Medulla oblongata (tissue), 1 donor: ENCODE measurements around the gene ZNF394.
"Not testable (repeated sequence)": the region's sequence is repeated elsewhere in the genome, so short reads cannot be mapped to it uniquely, and the experiment has no call there.

ENCODE experiments used
- DNase-seq: peaks from one replicate; pipeline ENCODE4 v3.0.0-alpha.2; 2015; ENCODE audit errors: extremely low spot score

ZNF394 gene

DNA sequence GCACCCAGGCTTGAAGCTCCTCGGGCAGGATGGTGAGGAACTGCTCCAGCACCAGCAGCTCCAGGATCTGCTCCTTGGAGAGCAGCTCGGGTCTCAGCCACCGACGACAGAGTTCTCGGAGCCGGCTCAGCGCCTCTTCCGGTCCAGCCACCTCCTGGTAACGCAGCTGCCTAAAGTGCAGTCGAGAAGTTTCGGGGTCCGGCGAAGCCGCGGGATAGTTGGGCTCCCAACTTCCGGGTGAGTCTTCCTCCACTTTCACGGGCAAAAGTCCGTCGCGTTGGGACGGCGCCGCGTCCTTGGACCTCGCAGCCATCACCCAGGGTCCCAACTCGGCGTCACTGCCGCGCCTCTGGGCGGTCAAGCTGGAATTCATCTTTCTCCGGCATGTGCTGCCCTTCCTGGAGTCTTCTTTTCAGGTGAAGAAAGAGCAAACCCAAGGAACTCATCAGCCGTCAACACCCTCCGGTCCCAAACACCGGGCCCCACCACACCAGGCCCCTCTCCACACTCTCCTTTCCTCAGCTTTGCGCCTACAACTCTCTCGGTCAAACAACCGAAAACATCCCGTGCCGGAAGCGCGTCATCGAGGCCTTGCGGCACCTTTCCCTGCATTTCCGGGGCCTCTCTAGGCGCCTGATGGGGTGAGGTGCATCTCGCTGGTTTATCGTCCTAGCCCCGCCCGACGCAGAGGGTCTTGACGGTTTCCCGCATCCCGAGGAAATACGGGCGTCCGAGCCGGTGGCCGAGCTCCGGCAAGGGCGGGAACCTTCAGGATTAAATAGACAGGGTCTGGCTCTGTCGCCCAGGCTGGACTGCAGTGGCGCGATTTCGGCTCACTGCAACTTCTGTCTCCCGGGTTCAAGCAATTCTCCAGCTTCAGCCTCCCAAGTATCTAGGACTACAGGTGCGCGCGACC is at the start of gene ZNF394:
Gene ZNF394 (minus strand): TSS at position 561 of the 916 bp plus-strand sequence. CDS start 188 bp downstream, at position 373.
- DNase-seq: peak; percentile 97

- not testable (repeated sequence) for DNase-seq
These were observed 49.5 kb upstream of the ZNF394 start for GRCh38 chr7:99549545-99549944.

DNA sequence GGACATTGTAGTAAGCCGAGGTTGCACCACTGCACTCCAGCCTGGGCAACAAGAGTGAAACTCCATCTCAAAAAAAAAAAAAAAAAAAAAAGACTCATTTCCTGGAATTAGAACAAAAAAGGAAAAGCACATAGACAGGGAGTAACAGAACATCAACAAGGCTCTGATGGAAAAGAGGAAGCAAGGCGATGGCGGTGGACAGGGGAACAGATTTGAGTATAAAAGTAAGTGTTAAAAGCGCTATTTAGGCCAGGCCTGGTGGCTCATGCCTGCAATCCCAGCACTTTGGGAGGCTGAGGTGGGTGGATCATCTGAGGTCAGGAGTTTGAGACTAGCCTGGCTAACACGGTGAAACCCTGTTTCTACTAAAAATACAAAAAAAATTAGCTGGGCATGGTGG is 45.2 kb upstream of the ZNF394 start:
- not testable (repeated sequence) for DNase-seq

DNA sequence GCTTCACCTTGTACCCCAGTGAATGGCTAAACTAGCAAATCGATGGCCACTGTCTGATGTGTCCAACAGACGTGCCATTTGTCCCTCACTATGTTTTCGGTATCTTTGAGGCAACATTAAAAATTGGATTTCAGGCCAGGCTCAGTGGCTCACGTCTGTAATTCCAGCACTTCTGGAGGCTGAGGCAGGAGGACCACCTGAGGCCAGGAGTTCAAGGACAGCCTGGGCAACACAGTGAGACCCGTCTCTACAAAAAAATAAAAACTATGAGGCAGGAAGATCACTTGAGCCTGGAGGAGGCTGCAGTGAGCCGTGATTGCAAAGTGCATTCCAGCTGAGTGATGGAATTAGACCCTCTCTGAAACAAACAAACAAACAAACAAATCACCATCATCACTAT is 43.8 kb upstream of the ZNF394 start:
- no peak for DNase-seq

DNA sequence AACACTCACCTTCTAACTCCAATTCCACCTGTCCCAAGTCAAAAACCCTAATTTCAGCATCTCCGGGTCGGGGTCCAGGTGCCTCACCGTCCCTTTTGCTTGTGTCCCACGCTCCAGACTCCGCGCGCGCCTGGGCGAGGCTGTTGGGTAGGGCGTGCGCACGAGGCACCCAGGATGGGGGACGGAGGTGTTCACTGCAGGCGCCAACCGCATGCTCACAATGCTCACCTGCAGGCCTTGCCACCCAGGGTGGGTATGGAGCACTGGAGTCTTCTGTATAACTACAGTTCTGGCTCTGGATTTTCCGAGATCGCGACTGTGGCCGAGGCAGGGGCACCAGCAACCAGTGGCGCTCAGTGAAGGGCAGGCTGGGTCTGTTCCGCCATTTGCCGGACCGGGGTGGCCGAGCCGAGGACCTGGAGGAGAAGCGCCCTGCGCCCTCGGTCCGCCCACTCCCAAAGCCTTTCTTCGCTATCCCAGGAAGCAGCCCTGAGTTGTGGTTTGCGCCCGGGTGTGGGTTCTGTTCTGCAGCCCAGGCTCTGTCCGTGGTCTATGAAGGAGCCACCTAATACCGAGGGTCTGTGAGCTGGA is 43.1 kb upstream of the ZNF394 start:
- no peak for DNase-seq

GRCh38 chr7:99541212-99541611 is 41.1 kb upstream of the ZNF394 start:
- DNase-seq: no peak

GRCh38 chr7:99540542-99540941 is 40.5 kb upstream of the ZNF394 start:
- no peak for DNase-seq

GRCh38 chr7:99539213-99539811 is 39.2 kb upstream of the ZNF394 start:
- DNase-seq: no peak

DNA sequence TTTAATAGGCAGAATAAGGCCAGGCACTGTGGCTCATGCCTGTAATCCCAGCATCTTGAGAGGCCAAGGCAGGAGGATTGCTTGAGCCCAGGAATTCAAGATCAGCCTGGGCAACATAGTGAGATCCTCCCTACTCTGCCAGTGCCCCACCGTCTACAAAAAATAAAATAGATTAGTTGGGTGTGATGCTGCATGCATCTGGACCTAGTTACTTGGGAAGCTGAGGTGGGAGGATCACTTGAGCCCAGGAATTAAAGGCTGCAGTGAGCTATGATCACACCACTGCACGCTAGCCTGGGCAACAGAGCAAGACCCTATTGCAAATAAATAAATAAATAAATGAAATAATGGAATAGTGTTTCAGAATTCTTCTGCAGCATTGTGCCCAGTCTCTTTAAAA is 35.6 kb upstream of the ZNF394 start:
- DNase-seq: no peak

- no peak for DNase-seq
These were observed 31.3 kb upstream of the ZNF394 start for GRCh38 chr7:99531354-99531765.

GRCh38 chr7:99525713-99526440 is 25.8 kb upstream of the ZNF394 start:
- no peak for DNase-seq

GRCh38 chr7:99521399-99521798 is 21.3 kb upstream of the ZNF394 start:
- no peak for DNase-seq

- DNase-seq: no peak
These were observed 14.0 kb upstream of the ZNF394 start for GRCh38 chr7:99514050-99514449.

DNA sequence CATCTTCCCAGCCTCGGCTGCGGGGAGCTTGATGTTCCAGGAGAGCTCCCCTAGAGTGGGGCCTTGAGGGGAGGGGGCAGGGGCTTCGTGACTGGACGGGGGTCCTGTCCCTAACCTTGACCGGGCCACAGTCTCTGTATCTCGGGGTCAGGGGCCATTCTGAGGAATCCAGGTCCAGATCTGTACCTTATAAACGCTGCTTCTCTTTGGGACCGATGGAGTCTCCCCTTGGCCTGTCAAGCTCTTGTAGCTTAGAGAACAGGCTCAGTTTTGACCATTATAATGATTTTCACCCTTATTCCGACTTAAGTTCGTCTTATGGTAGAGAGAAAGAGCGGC is 5.2 kb upstream of the ZNF394 start:
- DNase-seq: no peak

DNA sequence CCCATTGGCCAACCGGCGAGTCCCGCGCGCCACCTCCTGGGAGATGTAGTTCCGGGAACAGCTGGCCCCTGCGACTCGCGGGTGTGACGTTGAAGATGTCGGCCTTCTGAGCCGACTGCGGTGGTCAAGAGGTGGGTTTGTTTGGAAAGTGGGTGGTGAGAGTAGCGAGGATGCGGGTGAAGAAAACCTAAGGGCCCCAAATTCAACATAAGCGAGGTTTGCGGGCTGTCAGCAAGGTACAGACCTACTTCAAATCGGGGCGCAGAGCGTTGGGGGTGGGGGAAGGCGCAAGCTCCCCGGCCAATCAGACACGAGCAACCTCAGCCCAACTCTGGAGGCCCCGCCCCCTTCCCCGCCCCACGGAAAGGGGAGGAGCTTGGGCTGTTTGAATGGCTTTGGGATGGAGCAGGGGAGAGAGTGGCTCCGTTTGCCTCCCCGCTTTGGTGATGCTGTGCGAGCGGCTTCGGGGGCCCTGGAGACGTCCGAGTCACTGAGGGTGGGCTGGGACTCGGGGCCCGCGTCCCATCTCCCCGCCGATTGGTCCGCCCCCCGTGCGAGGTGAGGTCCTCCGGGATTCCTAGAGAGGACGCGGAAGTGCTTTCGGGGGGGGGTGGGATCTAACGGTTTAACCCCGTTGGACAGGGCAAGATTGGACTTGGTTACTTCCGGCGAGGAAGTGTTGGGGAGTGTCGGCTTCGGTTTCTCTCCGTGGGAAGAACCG is 4.7 kb upstream of the ZNF394 start, which contains the start of gene ZKSCAN5:
Gene ZKSCAN5 (plus strand): TSS at position 60 of the 721 bp plus-strand sequence. CDS start 1,383 bp downstream, outside the sequence.
- peak; percentile 98 for DNase-seq

DNA sequence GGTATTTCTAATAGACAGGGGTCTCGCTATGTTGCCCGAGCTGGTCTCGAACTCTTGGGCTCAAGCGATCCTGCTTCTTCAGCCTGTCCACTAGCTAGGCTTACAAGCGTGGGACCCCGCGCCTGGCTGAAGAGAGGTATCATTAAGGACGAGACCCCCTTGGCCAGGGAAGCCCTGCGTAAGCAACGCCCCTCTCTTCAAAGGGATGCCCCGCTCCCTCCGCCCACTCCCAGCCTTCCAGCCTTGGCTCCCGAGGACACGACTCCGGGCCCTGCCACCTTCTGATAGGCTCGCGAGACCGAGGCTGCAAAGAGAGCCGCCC is 4.2 kb upstream of the ZNF394 start:
- no peak for DNase-seq

DNA sequence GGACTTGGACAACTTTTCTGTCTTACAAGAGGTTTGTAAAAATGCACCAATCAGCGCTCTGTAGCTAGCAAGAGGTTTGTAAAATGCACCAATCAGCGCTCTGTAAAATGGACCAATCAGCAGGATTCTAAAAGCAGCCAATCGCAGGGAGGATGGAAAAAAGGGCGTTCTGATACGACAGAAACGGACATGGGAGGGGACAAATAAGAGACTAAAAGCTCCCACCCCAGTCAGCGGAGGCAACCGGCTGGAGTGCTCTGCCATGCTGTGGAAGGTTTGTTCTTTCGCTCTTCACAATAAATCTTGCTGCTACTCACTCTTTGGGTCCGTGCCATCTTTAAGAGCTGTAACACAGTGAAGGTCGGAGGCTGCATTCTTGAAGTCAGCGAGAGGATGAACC is 1.2 kb upstream of the ZNF394 start:
- DNase-seq: not testable (repeated sequence)

GRCh38 chr7:99500637-99501009 is 542 bp upstream of the ZNF394 start:
- DNase-seq: no peak

DNA sequence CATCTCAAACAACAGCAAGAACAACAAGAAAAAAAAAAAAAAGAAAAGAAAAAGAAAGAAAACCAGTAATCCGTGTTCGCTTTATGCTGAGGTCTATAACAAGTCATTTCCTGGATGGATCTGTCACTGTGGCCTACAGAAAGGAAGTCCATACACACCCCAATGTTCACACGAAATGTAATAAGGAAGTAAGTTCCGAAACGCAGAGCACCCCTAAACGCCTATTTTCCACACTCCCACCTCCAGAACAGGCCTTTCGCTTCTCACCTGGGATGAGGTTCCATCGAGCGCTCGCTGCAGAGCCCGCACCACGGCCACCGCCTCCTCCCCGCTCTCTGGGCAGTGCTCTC is 735 bp downstream of the ZNF394 start:
- DNase-seq: peak; percentile 22

GRCh38 chr7:99498546-99498944 is 1.5 kb downstream of the ZNF394 start:
- DNase-seq: no peak

GRCh38 chr7:99497766-99498545 is 2.1 kb downstream of the ZNF394 start:
- no peak for DNase-seq
